Neural progenitor cell (in vitro differentiated cells): ENCODE results near the gene LRRC53.

Source experiments
- EZH2 ChIP-seq: fragments of 200-600 bp; sonication (generic); IDR thresholded peaks from 2 replicates; pipeline ENCODE4 v1.6.1; 2017; ENCODE audit warnings: antibody characterized with exemption, mild to moderate bottlenecking, moderate library complexity
- TF ChIP-seq, protein P1 (sequence below): fragments of 200-600 bp; sonication (generic); IDR thresholded peaks from 2 replicates; pipeline ENCODE4 v1.5.1; 2017; ENCODE audit warnings: antibody characterized with exemption, mild to moderate bottlenecking

DNA sequence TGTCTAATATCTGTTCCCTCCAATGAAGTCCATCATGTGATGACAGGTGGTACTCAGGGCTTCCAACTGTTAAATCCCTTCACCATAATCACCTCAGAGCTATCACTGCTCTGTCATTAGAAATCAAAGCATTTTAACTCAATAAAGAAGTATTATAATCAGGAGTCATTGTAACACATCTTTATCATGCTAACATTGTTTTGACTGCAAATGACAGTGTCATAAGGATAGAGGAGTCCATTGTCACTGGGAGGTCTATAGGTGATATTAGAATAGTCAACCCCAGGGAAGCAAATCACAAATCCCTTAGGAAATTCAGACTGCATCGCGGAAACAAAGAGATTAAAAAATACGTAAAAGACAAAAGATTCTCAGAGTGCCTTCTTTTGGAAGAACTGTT lies 30.8 kb downstream of the LRRC53 start:
- TF ChIP-seq, protein P1, sequence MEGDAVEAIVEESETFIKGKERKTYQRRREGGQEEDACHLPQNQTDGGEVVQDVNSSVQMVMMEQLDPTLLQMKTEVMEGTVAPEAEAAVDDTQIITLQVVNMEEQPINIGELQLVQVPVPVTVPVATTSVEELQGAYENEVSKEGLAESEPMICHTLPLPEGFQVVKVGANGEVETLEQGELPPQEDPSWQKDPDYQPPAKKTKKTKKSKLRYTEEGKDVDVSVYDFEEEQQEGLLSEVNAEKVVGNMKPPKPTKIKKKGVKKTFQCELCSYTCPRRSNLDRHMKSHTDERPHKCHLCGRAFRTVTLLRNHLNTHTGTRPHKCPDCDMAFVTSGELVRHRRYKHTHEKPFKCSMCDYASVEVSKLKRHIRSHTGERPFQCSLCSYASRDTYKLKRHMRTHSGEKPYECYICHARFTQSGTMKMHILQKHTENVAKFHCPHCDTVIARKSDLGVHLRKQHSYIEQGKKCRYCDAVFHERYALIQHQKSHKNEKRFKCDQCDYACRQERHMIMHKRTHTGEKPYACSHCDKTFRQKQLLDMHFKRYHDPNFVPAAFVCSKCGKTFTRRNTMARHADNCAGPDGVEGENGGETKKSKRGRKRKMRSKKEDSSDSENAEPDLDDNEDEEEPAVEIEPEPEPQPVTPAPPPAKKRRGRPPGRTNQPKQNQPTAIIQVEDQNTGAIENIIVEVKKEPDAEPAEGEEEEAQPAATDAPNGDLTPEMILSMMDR = no peak
- TF ChIP-seq EZH2 = no peak
